ENCODE results near the gene KRT78. TPM values are rescaled to one million over a fixed set of nuclear protein-coding genes. Genes with fewer than 3 reads are reported as not detected.

The KRT78 gene
- total RNA-seq, 2 donors from 2014 or later = not detected

- Histone ChIP-seq H3K4me1 (no peaks in the 10 kb centered on the region), H3K27ac (no peak overlapping the region), H3K9ac (ENCODE audit: low read depth in 2 of 2, low read length in 2 of 2) (no peak overlapping the region), H3K36me3 (no peaks in the 10 kb centered on the region), H3K27me3 (no peaks in the 10 kb centered on the region), H3K9me3 (no peaks in the 10 kb centered on the region), H3K4me3 (no peak overlapping the region)
- intact Hi-C loops (cut with DNase I) = no loop called here
- TF ChIP-seq, protein P1, sequence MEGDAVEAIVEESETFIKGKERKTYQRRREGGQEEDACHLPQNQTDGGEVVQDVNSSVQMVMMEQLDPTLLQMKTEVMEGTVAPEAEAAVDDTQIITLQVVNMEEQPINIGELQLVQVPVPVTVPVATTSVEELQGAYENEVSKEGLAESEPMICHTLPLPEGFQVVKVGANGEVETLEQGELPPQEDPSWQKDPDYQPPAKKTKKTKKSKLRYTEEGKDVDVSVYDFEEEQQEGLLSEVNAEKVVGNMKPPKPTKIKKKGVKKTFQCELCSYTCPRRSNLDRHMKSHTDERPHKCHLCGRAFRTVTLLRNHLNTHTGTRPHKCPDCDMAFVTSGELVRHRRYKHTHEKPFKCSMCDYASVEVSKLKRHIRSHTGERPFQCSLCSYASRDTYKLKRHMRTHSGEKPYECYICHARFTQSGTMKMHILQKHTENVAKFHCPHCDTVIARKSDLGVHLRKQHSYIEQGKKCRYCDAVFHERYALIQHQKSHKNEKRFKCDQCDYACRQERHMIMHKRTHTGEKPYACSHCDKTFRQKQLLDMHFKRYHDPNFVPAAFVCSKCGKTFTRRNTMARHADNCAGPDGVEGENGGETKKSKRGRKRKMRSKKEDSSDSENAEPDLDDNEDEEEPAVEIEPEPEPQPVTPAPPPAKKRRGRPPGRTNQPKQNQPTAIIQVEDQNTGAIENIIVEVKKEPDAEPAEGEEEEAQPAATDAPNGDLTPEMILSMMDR (IDR thresholded peaks at IDR 0.05) = no peak
- DNase-seq = no peak
These were observed 10.8 kb downstream of the KRT78 start for GRCh38 chr12:52837781-52838608.

DNA sequence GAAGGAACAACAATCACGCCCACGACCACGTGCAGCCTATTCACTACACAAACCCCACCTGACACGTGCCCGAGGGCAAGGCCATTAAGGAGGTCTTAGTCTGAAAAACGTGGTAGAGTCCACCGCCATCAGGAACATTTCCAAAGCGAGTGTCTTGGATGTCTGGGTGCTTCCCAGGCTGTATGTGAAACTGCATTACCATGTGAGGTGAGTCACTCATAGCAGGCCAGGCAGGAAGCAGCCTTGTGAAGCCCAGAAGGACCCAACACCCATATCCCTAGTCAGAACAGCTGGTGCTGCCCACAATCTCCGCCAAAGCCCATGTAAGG, 11.4 kb downstream of the KRT78 start:
- TF ChIP-seq, protein P1 (IDR thresholded peaks at IDR 0.05) = no peak
- H3K9me3 ChIP-seq = no peaks in the 10 kb centered on the region
- H3K4me3 ChIP-seq = no peak overlapping the region
- DNase-seq = no peak
- H3K9ac ChIP-seq (ENCODE audit: low read depth in 2 of 2, low read length in 2 of 2) = no peak overlapping the region
- H3K27ac ChIP-seq = no peak overlapping the region
- H3K36me3 ChIP-seq = no peaks in the 10 kb centered on the region
- intact Hi-C loops (cut with DNase I) = no loop called here
- no peaks in the 10 kb centered on the region for H3K4me1 ChIP-seq
- no peaks in the 10 kb centered on the region for H3K27me3 ChIP-seq

DNA sequence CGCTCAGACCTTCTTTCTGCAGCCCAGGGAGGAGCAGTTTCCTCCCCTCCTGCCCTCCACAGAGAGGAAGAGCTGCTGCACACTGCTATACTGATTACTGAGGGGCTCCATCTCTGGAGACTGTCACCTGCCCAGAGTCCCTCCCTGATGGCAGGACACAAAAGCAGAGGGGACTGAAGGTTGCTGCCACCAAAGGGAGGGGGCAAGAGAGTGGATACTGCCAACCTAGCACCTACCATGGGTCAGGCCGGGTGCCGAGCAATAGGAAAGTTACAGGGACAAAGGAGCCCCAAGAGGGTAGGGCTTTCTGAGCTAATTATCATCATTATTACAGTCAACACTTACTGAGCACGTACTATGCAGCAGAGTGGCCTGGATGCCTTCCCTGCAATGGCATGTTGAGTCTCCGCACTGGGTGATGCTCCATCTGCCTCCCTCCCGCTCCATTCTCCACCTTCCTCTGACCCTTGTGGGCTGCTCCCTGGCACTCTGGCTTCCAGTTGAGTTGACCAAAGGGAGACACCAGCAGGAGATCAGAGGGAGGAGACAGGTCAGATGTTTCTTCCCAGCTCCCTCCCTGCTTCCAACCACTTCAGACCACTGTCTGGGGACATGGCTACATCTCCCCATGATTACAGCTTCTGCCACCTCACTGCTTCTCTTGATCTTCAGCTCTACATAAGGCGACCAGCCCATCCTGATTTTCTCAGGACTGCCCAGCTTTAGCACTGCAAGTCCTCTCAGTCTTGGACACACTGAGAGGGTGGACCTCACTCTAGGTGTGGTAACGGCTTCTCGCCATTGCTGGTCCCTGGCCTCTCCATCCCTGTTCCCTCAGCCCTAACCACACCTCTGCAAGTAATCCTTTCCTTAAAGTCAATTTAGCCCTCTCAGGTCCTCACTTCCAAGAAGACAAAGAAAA, 12.0 kb downstream of the KRT78 start:
- Histone ChIP-seq H3K27ac (no peak overlapping the region), H3K36me3 (no peaks in the 10 kb centered on the region), H3K9ac (ENCODE audit: low read depth in 2 of 2, low read length in 2 of 2) (no peak overlapping the region), H3K27me3 (no peaks in the 10 kb centered on the region), H3K4me3 (no peak overlapping the region), H3K4me1 (no peaks in the 10 kb centered on the region), H3K9me3 (no peaks in the 10 kb centered on the region)
- DNase-seq = no peak
- intact Hi-C loops (cut with DNase I) = no loop called here
- TF ChIP-seq, protein P1 (IDR thresholded peaks at IDR 0.05) = no peak

DNA sequence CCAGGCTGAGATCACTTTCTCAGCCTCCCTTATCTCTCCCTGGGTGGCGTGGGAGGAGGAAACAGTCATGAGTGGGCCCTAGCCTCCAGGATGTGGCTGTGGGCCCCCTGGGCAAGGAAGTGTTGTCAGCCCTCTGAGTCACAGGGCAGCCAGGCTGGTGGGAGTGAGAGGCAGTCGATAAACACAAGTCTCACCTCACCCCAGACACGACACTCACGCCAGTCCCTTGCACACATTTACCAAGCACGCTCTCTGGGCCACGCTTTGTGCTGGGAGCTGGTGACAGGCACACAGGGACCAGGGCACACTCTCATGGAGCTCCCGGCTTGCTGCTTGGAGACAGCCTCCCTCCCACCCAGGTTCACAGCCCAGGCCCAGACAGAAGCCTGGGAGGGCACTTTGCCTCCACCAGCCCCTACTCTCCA, 12.7 kb downstream of the KRT78 start:
- Histone ChIP-seq H3K4me1 (no peaks in the 10 kb centered on the region), H3K4me3 (no peak overlapping the region), H3K9ac (ENCODE audit: low read depth in 2 of 2, low read length in 2 of 2) (no peak overlapping the region), H3K36me3 (no peaks in the 10 kb centered on the region), H3K27ac (no peak overlapping the region), H3K27me3 (no peaks in the 10 kb centered on the region), H3K9me3 (no peaks in the 10 kb centered on the region)
- intact Hi-C loops (cut with DNase I) = no loop called here
- no peak for DNase-seq
- TF ChIP-seq, protein P1 (IDR thresholded peaks at IDR 0.05) = no peak

- DNase-seq = no peak
- H3K36me3 ChIP-seq = no peaks in the 10 kb centered on the region
- no peaks in the 10 kb centered on the region for H3K4me1 ChIP-seq
- H3K27ac ChIP-seq = no peak overlapping the region
- TF ChIP-seq, protein P1 (IDR thresholded peaks at IDR 0.05) = no peak
- H3K9me3 ChIP-seq = no peaks in the 10 kb centered on the region
- no peak overlapping the region for H3K9ac ChIP-seq (ENCODE audit: low read depth in 2 of 2, low read length in 2 of 2)
- intact Hi-C loops (cut with DNase I) = no loop called here
- no peaks in the 10 kb centered on the region for H3K27me3 ChIP-seq
- no peak overlapping the region for H3K4me3 ChIP-seq
These were observed 13.3 kb downstream of the KRT78 start for GRCh38 chr12:52835271-52836041.

Measured in colonic mucosa (tissue), 4 donors.